Suppressor macrophage treated with lipopolysaccharide for 4 hours (primary cell): Measurements from ENCODE around the gene APIP.

ENCODE experiments used
- DNase-seq: peaks from one replicate; pipeline ENCODE4 v3.0.0-alpha.2; 2020

APIP gene

DNA sequence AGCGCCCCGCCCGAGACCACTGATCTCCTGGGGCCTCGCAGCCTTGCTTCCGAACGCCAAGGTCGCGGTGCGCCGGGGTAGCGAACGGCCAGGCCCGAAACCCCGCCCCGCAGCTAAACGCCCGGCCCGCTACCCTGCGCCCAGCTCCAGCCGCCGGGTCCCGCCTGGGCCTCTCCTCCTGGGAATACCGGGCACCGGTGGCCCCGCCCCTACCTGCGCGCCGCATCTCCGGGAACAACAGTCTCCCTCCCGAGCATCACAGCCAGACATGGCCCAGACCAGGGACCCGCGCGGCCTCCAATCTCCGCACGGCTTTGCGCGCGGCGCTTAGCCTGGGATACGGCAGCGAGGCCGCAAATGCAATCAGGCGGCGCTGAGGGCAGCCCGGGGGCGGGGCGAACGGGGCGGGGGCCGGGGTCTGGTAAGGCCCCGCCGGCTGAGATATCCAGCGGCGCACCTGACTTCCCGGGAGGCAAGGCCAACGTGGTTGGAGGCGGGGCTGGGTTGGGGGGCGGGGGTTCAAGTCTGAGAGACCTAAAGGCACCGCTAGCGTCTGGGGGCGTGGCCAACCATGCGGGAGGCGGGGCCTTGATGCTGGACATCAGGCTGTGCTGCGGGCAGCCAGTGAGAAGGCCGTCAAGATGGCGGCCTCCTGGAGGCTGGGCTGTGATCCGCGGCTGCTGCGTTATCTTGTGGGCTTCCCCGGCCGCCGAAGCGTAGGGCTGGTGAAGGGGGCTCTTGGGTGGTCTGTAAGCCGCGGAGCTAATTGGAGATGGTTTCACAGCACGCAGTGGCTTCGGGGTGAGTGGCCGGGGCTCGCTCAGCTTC is at the start of gene APIP, which contains the start of gene PDHX:
Gene APIP (minus strand): TSS at position 365 of the 828 bp plus-strand sequence. CDS start 95 bp downstream, at position 270.
Gene PDHX (plus strand): TSS at position 604 of the 828 bp plus-strand sequence. CDS start 38 bp downstream, at position 642.
- peak; percentile 99 for DNase-seq

DNA sequence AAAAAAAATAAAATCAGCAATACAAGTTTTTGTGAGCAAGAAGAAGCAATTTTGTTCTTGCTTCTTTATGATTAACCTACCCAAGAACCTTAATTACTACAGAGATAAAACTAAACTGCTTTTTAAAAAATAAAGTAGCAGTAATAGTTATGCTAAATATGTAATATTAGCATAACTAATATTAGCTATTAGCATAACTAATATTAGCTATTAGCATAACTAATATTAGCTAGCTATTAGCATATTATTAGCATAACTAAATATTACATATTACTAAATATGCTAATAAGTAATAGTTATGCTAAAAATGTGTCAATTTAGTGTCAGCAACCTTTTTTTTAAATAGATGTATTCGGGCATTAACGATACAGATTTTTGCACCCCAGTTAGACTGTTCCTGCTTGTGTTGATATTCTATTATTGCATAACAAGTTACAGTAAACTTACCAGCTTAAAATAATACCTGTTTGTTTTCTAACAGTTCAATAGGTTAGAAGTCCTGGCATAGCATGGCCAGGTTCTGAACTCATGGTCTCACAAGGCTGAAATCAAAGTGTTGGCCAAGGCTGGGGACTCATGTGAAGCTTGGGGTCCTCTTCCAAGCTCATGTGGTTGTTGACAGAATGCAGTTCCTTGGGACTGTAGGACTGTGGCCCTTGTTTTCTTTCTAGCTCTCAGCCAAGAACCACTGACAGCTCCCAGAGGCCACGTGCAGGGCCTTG is 48.6 kb upstream of the APIP start:
- DNase-seq = no peak

DNA sequence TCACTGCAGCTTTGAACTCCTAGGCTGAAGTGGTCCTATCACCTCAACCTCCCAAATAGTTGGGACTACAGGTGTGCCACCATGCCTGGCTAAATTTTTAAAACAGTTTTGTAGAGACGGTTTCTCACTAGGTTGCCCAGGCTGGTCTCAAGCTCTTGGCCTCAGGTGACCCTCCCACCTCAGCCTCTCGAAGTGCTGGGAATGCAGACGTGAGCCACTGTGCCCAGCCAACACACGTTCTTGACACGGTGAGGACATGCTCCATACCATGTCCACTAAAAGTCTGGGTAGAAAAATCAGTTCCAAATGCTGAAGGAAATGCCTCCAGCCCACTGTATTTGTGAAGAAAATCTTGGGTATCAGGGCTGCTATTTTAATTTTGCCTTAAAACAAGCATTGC is 47.2 kb upstream of the APIP start:
- no peak for DNase-seq

GRCh38 chr11:34962034-34962433 is 45.9 kb upstream of the APIP start:
- DNase-seq = no peak

- no peak for DNase-seq
These were observed 44.1 kb upstream of the APIP start for GRCh38 chr11:34960277-34960676.

GRCh38 chr11:34959770-34960169 is 43.6 kb upstream of the APIP start:
- no peak for DNase-seq

DNA sequence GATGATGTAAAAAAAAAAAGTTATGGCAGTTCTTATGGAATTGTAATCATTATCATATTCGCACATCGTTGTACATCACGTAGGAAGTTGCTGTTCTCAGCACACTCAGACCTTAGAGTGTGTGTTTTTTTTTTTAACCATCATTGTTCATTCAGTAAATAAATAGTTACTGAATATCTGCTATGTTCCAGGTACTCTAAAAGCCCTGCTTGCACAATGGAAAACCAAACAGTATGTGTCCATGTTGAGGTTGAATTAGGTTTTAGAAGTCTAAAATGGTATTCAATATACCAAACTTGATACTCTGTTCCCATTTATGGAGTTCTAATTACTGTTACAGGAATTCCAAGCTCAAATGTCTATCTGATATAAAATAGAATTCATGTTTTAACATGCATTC is 41.4 kb upstream of the APIP start:
- DNase-seq = no peak

DNA sequence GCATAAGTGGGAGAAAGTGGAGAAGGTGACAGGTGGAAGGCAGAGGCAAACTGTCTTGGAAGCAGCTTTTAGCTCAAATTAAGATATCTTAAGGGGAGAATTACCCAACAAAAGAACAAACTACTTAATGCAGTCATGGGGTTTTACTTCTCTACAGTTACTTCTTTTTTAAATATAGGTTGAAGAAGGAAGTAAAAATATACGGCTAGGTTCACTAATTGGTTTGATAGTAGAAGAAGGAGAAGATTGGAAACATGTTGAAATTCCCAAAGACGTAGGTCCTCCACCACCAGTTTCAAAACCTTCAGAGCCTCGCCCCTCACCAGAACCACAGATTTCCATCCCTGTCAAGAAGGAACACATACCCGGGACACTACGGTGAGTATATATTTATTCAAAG is 41.0 kb upstream of the APIP start:
- DNase-seq = peak; percentile 51

DNA sequence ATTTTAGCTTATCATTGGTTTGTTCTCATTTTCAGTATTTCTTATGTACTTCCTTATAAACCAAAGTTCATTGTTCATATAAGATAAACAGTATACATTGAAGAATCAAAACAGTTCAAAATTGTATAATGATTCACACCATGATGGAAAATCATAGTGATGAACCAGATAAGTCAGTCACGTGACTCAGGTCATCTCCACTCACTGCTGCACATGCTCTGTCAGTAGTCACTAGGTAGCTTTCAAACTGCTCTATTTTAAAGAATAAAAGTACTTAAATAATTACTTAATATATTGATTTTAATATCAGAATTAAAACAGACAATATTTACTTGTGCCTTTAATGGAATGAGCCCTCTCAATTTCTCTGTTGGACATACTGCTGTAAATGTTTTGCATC is 37.8 kb upstream of the APIP start:
- DNase-seq = peak; percentile 7

DNA sequence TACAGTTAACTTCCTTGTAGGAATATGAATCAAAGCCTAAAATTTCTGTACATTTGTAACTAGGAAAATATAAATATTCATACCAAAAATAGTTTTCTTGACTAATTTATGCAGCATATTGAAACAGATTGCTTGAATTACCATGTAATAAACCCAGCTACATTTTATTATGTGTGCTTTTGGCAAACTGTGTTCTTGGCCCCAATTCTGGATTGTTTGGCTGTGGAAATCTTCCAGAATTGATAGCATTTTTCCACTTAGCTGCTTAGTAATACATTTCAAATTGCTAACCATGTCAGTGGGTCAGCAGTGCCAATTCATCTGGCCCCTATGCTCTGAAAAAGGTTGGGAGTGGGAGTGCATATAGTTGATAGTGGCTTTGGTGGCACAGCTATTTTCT is 32.5 kb upstream of the APIP start:
- DNase-seq = no peak

GRCh38 chr11:34944692-34945091 is 28.5 kb upstream of the APIP start:
- no peak for DNase-seq

DNA sequence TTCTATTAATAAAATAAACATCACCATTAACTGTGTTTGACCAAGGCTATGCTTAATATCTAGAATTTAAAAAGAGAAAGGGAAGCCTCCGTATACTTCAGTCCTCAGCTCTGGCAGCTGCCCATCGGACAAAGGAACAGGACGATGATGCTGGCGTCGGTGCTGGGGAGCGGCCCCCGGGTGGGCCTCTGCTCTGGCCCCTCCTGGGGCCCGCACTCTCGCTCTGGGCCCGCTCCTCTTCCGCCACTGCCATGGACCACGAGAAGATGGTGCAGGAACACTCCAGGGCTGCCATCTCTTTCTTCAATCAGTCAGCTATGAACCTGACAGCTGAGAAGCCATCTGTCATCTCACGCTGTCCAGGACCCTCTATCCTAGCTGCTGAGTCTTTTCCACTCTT is 25.5 kb upstream of the APIP start:
- no peak for DNase-seq

- no peak for DNase-seq
These were observed 24.0 kb upstream of the APIP start for GRCh38 chr11:34940026-34940677.

- no peak for DNase-seq
These were observed 22.4 kb upstream of the APIP start for GRCh38 chr11:34938611-34939010.

DNA sequence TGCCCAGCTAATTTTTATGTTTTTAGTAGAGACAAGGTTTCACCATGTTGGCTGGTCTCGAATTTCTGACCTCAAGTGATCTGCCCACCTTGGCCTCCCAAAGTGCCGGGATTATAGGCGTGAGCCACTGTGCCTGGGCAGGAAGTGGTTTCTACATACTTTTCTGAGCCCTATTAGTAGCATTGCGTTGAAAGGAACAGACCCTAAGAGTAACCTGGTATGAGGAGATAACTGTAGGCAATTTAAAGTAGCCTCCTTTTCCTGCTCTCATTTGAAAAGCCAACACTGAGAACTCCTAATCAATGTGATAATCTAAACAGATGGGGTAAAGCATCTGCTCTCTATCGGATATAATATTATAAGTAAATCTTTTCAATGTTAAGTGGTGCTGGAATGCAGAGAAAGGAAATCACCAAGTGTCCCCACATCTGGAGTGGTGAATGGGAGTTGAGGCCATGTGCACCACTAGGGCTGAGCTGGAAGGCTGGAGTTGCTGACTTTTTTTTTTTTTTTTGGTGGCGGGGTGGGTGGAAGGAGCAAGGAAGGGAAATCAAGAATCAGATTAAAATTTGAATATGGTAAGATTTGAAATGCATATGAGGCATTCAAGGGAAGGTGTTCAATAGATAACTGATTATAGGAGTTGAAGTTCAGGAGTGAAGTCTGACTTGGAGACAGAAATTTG is 20.9 kb upstream of the APIP start:
- no peak for DNase-seq

DNA sequence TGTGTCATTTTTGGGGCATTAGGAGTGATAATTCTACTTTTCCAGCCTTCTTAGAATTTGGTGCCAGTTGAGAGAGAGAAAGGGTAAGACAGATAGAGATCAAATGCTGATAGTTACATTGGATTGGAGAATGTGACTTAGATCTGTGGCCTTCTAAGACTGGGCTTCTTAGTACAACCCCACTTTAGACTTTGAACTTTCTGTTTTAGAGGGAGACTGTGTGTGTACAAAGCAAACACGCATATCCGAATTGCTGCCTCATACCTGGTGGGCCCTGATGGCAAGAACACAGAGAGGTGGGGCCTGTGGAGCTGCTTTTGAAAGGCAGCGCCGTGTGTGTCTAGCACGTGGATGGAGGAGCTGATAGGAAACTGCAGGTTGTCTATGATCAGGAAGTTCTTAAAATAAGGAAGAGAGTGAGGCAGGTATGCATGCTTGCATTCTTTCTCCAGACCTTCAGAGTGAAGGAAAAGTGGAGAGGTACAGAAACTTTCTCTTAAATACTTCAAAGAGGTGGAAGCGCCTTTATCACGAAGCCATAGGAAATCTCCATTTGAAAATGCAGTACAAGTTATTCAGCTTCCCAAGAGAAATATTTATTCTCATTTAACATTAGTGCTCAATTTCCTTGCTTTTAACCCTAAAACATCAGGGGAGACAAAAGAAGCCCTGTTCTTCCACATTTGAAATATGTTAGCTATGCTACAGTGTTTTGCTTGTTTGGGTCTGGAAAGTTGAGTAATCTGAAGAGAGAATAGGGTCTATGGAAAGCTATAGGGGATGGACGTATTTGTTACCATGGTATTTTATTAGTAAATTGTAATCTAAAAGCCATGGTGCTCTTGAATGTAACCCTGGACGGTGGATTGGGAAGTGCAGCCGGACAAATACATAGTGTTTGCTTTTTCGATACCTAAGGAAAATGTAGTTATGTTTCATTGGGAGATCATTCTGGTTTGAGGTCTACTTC is 13.9 kb upstream of the APIP start:
- no peak for DNase-seq

DNA sequence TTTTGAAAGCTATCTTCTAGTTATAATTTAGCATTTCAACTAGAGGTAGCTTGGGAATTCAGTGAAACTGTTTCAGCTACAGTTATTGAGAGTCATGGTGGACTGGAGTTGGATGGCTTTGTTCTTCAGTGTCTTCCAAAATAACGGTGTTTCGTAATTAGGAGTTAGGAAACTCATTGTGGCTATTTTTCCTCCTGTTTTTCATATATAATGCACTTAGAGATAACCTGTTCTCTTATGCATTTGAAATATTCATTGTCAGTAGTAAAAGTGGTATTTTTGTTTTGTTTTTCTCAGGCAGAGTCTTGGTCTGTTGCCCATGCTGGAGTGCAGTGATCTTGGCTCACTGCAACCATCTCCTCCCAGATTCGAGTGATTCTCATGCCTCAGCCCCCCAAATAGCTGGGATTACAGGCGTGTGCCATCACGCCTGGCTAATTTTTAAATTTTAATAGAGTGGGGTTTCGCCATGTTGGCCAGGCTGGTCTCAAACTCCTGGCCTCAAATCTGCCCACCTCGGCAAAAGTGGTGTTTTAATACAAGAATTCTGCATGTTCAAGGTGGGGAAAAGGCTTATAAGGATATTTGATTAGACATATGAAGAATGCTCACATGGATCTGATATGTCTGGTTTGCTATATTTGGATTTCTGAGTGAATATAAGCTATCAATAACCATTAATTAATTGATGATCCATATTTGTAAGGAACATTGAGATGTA is 12.9 kb upstream of the APIP start:
- no peak for DNase-seq

DNA sequence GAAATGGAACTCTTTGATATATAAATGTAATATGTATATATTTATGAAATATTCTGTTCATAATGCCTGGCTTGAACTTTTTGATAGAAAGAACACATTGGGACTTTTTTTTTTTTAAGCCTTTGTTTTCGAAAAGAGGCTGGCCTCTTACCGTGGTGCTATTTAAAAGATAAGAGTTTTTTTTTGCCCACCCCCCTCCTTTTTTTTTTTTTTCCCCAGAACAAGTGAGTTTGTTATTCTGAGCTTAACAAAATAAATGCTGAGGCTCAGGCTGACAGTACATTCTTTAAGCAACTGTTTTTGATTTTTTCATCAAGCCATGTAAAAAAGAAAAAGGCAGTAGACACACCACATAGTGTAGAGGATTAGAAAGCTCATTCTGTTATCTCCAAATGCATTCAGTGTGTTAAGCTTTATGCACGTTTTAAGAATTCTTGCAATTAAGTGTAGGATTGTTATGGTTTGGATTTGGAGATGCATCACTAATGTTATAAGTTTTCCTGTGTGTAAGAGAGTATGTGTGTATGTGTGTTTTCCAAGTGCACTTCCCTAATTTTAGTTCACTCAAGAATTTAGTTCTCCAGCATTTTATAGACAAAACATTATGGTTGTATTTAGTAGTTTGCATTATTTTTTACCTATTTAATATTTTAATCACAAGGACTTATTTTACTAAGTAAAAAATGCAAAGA is 12.2 kb upstream of the APIP start:
- no peak for DNase-seq

GRCh38 chr11:34926831-34927132 is 10.6 kb upstream of the APIP start:
- DNase-seq = peak; percentile 75

DNA sequence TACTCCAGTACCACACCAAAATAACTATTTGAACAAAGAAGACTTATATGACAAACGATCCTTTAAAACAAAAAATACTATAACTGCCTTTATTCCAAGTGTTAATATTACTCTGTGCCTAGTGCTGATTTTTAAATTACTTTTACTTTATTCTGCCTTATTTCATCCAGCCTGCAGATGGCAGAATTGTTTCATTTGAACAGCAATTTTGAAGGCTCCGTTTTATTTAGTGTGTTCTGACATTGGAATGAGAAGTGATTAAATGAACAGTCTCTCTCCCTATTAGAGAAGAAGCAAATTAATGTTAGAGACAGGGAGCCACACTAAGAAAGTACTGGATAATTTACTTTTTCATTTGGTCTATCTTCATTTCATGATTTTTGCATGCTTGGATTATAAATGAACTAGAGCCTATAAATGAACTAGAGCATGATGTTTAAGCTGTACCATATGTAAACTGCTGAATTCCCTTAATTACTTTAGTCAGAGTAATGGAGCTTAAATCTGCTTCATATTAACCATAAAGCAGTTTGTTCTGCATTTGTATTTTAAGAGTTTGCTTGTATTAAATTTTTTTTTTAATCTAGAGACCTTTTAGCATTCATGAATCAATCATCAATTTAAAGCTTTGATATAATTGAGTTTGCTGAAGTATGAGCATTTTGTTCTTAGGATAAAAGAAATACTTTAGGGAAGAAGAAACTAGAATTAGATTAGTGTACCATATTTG is 10.1 kb upstream of the APIP start:
- DNase-seq = peak; percentile 76
